VCaP (cell line): ENCODE results near the gene CIB2.

Experiments
- H3K27ac ChIP-seq: fragments of 450-650 bp; 2 replicates; pipeline ENCODE4 v1.5.1; 2017
- TF ChIP-seq, protein P1 (sequence below): fragments of 450-650 bp; conservative IDR thresholded peaks from 2 replicates; pipeline ENCODE4 v1.5.1; 2017; ENCODE audit warnings: mild to moderate bottlenecking, moderate library complexity

Gene CIB2

DNA sequence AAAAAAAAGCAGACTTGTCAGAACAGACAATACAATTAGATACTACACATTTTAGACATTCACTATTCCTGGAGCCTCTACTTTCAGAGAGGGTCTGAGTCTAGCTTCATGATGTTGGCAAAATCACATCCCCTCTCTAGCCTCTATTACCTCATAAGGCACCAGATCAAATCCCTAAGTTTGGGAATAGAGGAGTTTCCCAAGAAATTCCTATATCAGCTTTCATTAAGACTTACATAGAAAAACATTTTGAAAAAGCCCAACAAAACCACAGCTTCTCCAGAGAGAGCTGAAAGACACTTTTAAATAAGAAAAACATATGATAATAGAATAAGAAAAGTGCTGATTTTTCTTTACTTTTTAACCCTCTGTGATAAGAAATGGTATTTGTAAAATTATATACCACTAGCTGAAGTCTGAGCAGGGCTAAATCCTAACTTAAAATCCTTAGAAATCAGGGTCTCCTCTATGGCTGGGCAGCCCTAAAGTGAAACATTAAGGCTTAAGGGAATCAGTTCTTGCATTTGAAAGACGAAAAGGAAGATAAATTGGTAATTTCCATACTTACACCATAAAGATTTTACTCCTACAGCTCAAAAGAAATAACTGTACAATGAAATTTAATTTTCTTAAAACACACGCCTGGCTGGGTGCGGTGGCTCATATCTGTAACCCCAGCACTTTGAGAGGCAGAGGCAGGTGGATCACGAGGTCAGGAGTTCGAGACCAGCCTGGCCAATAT lies 58.0 kb downstream of the CIB2 start:
- TF ChIP-seq, protein P1, sequence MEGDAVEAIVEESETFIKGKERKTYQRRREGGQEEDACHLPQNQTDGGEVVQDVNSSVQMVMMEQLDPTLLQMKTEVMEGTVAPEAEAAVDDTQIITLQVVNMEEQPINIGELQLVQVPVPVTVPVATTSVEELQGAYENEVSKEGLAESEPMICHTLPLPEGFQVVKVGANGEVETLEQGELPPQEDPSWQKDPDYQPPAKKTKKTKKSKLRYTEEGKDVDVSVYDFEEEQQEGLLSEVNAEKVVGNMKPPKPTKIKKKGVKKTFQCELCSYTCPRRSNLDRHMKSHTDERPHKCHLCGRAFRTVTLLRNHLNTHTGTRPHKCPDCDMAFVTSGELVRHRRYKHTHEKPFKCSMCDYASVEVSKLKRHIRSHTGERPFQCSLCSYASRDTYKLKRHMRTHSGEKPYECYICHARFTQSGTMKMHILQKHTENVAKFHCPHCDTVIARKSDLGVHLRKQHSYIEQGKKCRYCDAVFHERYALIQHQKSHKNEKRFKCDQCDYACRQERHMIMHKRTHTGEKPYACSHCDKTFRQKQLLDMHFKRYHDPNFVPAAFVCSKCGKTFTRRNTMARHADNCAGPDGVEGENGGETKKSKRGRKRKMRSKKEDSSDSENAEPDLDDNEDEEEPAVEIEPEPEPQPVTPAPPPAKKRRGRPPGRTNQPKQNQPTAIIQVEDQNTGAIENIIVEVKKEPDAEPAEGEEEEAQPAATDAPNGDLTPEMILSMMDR, result no peak
- H3K27ac ChIP-seq, result peak overlapping the region; percentile 96

DNA sequence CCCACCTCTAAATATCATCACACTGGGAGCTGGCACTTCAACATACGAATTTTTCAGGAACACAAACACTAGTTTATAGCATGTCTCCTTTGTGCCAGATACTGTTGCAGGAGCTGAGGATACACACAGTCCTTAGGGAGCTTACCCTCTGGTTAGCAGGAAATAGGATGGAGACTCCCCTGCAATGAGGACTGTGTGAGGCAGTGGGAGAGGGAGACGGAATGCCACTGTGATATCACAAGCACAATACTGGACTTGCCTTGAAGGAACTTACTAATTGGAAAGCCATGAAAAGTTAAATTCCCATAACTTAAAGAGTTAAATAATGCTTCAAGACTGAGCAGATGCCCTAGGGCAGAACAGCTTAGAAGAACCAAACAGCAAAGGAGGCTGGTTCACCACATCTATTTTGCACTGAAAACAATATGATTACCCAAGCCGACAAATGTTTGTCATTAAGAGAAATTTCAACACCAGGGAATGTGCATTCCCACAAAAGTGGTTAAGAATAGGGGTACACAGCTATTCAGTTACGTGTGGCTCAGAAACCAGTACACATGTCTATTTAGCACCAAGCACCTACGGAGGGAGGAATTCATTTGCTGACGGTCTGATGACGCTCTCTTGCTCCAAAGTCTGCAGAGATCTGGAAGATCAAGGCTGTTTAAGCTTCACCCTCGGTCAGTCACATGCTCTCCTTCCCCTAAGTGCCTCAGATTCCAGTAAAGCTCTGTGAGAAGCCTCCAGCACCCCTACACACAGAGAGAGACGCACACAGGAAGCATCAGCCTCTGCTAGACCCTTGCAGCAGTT lies 59.0 kb downstream of the CIB2 start:
- TF ChIP-seq, protein P1, result no peak
- H3K27ac ChIP-seq, result peak overlapping the region; percentile 96

DNA sequence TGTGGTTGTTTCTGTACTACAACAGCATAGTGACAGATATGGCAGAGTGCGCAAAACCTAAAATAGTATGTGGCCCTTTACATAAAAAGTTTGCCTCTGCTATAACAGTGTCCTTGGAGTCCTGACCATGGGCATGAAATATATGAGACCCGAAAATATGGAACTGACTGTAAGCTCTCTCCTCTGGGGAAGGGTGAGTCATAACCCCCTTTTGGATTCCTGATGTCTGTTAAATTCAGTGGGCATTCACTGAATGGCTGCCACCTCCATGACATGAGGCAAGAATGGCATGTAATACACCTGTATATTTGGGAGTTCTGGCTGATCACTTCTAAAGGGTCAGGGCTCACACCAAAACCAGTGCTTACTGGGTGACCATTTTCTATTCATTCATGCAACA lies 59.9 kb downstream of the CIB2 start:
- TF ChIP-seq, protein P1, result no peak

DNA sequence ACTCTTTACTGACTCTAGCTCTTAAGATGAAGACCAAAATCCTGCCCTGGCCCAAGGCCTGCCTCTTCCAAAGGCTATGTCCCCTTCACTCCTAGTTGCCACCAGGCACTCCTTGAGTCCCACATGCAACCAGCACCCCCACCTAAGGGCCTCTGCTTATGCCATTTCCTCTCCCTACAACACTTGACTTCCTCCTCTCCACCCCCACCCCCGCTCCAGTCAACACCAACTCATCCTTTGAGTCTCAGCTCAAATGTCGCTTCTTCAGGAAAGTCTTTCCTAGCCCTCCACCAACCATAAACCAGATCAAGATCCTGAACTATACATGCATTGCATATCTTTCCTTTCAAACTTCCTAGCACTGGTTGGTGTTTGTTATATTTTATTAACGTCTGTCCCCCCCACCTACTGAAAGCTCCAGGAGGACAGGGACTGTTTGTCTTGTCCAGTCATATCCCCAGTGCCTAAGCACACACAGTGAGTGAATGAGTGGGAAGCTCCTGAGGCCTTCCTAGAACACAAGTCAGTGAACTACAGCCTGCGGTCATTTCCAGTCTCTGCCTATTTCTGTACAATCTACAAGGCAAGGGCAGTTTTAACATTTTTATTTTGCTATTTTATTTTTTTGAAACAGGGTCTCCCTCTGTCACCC lies 61.1 kb downstream of the CIB2 start:
- TF ChIP-seq, protein P1, result no peak
- H3K27ac ChIP-seq, result peak overlapping the region; percentile 96

More for the DNA sequence above, 59.9 kb downstream of the CIB2 start:
- H3K27ac ChIP-seq, result peak overlapping the region; percentile 96

DNA sequence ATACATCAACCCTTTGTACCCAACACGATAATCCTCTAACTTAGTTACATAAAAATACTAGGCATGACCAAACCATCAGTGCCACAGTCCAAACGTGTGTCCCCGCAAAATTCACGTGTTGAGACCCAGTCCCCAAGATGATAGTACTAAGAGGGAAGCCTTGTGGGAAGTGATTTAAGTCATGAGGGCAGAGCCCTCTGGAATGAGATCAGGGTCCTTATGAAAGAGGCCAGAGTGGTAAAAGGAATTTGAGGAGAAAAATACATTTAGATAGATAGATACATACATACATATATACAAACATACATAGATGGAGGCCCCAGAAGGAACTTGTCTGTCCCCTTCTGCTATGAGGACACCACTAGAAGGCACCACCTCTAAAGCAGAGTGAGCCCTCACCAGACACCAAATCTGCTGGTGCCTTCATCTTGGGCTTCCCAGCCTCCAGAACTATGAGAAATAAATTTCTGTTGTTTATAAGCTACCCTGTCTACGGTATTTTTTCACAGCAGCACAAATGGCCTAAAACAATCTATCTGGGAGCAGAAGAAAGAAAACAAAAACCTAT lies 61.7 kb downstream of the CIB2 start:
- H3K27ac ChIP-seq, result peak overlapping the region; percentile 96
- TF ChIP-seq, protein P1, result no peak

DNA sequence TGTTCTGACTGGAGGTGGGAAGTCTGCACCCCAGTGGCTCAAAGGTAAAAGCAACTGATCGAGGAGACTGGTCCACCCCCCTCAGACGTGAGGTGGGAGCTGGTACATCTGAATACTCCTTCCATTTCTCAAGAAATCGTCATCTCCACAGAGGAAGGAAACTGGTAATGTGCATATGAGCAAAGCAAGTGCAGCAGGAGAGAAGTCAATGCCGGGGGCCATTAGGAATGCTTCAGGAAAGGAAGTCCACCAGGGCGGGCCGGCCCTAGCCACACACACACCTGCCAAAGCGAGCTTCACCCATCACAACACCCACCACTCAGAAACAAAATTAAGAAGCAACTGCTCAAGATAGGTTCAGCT lies 62.2 kb downstream of the CIB2 start:
- TF ChIP-seq, protein P1, result no peak
- H3K27ac ChIP-seq, result peak overlapping the region; percentile 96
